NCI-H1930 (cell line): Measurements from ENCODE around the gene ATP8B4.

Experiments used
- DNase-seq, 2 experiments: peaks; one replicate each; lab custom pipeline; 2025; lab: John Stamatoyannopoulos, UW

Gene ATP8B4

GRCh38 chr15:49953421-49953820 is 165.6 kb downstream of the ATP8B4 start:
- DNase-seq = no peak

- no peak for DNase-seq
Measured at GRCh38 chr15:49946681-49947080, 172.4 kb downstream of the ATP8B4 start.

GRCh38 chr15:49934487-49934886 is 184.5 kb downstream of the ATP8B4 start:
- no peak for DNase-seq

GRCh38 chr15:49927189-49927861 is 191.7 kb downstream of the ATP8B4 start:
- DNase-seq = no peak

GRCh38 chr15:49926740-49927139 is 192.3 kb downstream of the ATP8B4 start:
- DNase-seq = no peak

GRCh38 chr15:49923671-49924070 is 195.4 kb downstream of the ATP8B4 start:
- no peak for DNase-seq

GRCh38 chr15:49919034-49919433 is 200.0 kb downstream of the ATP8B4 start:
- no peak for DNase-seq

- DNase-seq = no peak
Measured at GRCh38 chr15:49918121-49918520, 200.9 kb downstream of the ATP8B4 start.

GRCh38 chr15:49916998-49917397 is 202.0 kb downstream of the ATP8B4 start:
- DNase-seq = no peak

GRCh38 chr15:49915822-49916221 is 203.2 kb downstream of the ATP8B4 start:
- no peak for DNase-seq

GRCh38 chr15:49908933-49909295 is 210.1 kb downstream of the ATP8B4 start:
- no peak for DNase-seq

- DNase-seq = no peak
Measured at GRCh38 chr15:49908236-49908932, 210.6 kb downstream of the ATP8B4 start.

GRCh38 chr15:49906966-49907365 is 212.1 kb downstream of the ATP8B4 start:
- no peak for DNase-seq

GRCh38 chr15:49905221-49905620 is 213.8 kb downstream of the ATP8B4 start:
- DNase-seq = no peak

- DNase-seq = no peak
Measured at GRCh38 chr15:49904296-49904695, 214.7 kb downstream of the ATP8B4 start.

- DNase-seq = no peak
Measured at GRCh38 chr15:49902685-49903501, 216.1 kb downstream of the ATP8B4 start.

GRCh38 chr15:49901996-49902684 is 216.9 kb downstream of the ATP8B4 start:
- DNase-seq = no peak

GRCh38 chr15:49901321-49901720 is 217.7 kb downstream of the ATP8B4 start:
- no peak for DNase-seq

GRCh38 chr15:49900903-49901235 is 218.2 kb downstream of the ATP8B4 start:
- DNase-seq = no peak

- DNase-seq = no peak
Measured at GRCh38 chr15:49900006-49900902, 218.8 kb downstream of the ATP8B4 start.

- DNase-seq = no peak
Measured at GRCh38 chr15:49898575-49899283, 220.3 kb downstream of the ATP8B4 start.
